GM18873 (cell line): Measurements from ENCODE around the gene MLN.

Experiments used
- ATAC-seq: cut with Tn5 transposase; IDR thresholded peaks from one replicate; pipeline ENCODE4 v1.9.1; 2021; ENCODE audit warnings: mild to moderate bottlenecking, moderate library complexity, moderate number of reproducible peaks; ENCODE audit not compliant: unreplicated experiment, low FRiP score

Gene MLN

GRCh38 chr6:33803571-33804053 lies at the start of gene MLN:
MLN (minus strand) TSS chr6:33804003; CDS start chr6:33801163, 2,840 bp downstream.
- ATAC-seq = no peak

GRCh38 chr6:33853026-33853425 lies 49.2 kb upstream of the MLN start:
- no peak for ATAC-seq

GRCh38 chr6:33851959-33852358 lies 48.2 kb upstream of the MLN start:
- no peak for ATAC-seq

GRCh38 chr6:33850869-33851541 lies 47.2 kb upstream of the MLN start:
- no peak for ATAC-seq

- ATAC-seq = no peak
Observed at GRCh38 chr6:33850296-33850695, 46.5 kb upstream of the MLN start.

GRCh38 chr6:33849500-33850075 lies 45.8 kb upstream of the MLN start:
- ATAC-seq = no peak

GRCh38 chr6:33848484-33848883 lies 44.7 kb upstream of the MLN start:
- no peak for ATAC-seq

GRCh38 chr6:33847867-33848266 lies 44.1 kb upstream of the MLN start:
- ATAC-seq = no peak

GRCh38 chr6:33847078-33847477 lies 43.3 kb upstream of the MLN start:
- no peak for ATAC-seq

- ATAC-seq = no peak
Observed at GRCh38 chr6:33846226-33846625, 42.4 kb upstream of the MLN start.

- ATAC-seq = no peak
Observed at GRCh38 chr6:33845031-33845745, 41.4 kb upstream of the MLN start.

GRCh38 chr6:33843131-33844121 lies 39.6 kb upstream of the MLN start:
- no peak for ATAC-seq

GRCh38 chr6:33841868-33842267 lies 38.1 kb upstream of the MLN start:
- no peak for ATAC-seq

- no peak for ATAC-seq
Observed at GRCh38 chr6:33841070-33841469, 37.3 kb upstream of the MLN start.

GRCh38 chr6:33840048-33840926 lies 36.5 kb upstream of the MLN start:
- ATAC-seq = no peak

GRCh38 chr6:33839399-33840047 lies 35.7 kb upstream of the MLN start:
- ATAC-seq = no peak

- ATAC-seq = no peak
Observed at GRCh38 chr6:33838983-33839382, 35.2 kb upstream of the MLN start.

- no peak for ATAC-seq
Observed at GRCh38 chr6:33837971-33838665, 34.3 kb upstream of the MLN start.
